Stimulated activated CD4-positive, alpha-beta T cell treated with anti-CD3 and anti-CD28 coated beads, Interleukin-4, amount 100 ng/mL, for 48 hours (primary cell): ENCODE results near the gene NDUFB1.

Experiments used
- DNase-seq, 2 donors: peaks; one replicate each; pipeline ENCODE4 v3.0.0-alpha.2; 2020; ENCODE audit warnings: low read depth in 2 of 2

NDUFB1 gene

DNA sequence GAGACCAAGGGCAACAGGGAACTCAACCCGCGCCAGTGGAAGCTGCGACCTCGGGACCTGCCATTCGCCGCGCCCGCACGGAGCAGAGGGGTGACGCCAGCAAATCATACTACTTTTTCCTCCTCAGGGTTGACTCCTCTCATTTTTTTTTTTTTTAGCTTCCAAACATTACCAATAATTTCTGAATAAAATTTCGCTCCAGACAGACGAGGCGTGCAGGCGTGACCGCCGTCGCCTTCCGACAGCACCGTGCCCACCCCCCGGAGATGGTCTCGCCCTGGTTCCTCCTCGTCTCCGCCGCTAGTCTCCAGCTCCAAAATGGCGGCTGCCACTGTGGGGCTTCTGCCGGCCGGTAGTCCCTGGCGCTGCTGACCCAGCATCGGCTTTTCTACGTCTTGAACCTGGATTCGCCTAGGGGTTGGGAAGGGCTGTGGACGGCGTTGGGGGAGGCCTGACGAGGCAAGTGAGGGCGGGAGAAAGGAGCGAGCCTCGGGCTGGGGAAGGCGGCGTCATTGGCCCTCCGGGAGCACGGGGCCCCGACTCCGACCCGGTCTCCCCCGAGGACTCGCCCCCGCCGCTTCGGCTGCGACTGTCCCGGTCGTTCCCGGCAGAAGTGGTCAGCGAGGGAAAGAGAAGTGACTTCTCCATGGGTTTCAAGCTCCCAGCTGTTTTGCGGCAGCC lies at the start of gene NDUFB1, which contains the start of gene CPSF2:
Gene NDUFB1, minus strand, starts transcription at position 37 of the 681 bp plus-strand sequence. CDS start 4,069 bp downstream, outside the sequence.
Gene CPSF2, plus strand, starts transcription at position 300 of the 681 bp plus-strand sequence. CDS start 9,016 bp downstream, outside the sequence.
- peak; percentile 82 to 83 for DNase-seq

GRCh38 chr14:92164958-92165357 lies 43.5 kb upstream of the NDUFB1 start:
- no peak for DNase-seq

GRCh38 chr14:92161521-92161920 lies 40.0 kb upstream of the NDUFB1 start:
- no peak for DNase-seq

- no peak for DNase-seq
Observed at GRCh38 chr14:92160619-92161018, 39.1 kb upstream of the NDUFB1 start.

GRCh38 chr14:92154283-92154942 lies 32.9 kb upstream of the NDUFB1 start:
- no peak for DNase-seq

DNA sequence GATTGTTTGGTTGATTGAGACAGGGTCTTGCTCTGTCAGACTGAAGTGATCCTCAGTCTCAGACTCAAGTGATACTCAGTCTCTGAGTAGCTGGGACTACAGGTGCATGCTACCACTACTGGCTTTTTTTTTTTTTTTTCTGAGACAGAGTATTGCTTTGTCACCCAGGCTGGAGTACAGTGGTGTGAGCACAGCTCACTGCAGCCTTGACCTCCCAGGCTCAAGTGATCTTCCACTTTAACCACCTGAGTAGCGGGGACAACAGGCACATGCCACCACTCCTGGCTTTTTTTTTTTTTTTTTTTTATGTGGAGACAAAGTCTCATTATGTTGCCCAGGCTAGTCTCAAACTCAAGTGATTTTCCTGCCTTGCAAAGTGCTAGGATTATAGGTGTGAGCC lies 32.1 kb upstream of the NDUFB1 start:
- DNase-seq = no peak

GRCh38 chr14:92144708-92145107 lies 23.2 kb upstream of the NDUFB1 start:
- no peak for DNase-seq

- no peak for DNase-seq
Observed at GRCh38 chr14:92143962-92144361, 22.5 kb upstream of the NDUFB1 start.

DNA sequence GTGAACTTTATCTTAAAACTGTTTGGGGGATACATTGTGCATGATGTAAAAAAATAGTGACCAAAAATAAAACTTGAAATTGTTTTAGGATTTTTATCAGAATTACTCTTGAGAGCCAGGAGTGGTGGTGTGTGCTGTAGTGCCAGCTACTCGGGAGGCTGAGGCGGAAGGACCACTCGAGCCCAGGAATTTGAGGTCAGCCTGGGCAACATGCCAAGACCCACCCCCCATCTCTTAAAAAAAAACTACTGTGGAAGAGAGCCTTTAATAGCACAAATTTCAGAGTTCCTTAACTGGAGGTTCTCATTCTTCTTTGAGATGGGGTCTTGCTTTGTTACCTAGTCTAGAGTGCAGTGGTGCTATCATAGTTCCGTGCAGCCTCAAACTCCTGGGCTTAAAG lies 21.8 kb upstream of the NDUFB1 start:
- DNase-seq = no peak

DNA sequence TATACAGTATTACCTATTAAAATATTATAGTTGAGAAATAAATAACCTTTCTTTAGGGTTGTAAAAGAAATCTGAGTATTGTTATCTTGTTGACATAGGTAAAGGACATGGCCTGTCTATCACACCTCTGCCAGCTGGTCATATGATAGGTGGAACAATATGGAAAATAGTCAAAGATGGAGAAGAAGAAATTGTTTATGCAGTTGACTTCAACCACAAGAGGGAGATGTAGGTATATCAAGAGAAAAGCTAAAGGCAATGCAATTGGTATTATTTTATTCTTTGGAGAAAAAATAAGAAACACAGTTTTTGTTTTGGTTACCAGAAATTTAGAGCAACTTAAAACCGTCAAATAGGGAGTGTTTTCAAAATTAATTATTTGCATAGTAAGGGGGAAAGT lies 13.8 kb upstream of the NDUFB1 start:
- no peak for DNase-seq

DNA sequence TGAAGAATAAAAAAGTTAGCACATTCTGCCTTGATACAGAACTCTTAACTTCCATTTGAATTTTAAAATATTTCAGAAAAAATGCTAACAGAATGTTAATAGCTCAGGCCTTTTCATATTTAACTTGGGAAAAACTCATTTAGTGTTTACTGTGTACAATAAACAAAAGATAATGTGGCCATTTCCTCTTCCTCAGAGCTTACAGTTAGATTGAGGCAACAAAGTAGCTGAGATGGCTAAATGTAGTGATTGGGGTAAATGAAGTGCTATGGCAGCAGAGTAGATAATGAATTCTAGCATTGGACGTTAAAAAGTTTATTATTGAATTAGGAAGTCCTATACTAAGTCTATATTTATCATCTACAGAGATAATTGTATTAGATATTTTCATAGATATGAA lies 12.9 kb upstream of the NDUFB1 start:
- DNase-seq = no peak

- no peak for DNase-seq
Observed at GRCh38 chr14:92122761-92123160, 1.3 kb upstream of the NDUFB1 start.

- DNase-seq = no peak
Observed at GRCh38 chr14:92122351-92122677, 808 bp upstream of the NDUFB1 start.

- DNase-seq = no peak
Observed at GRCh38 chr14:92121207-92121669, 268 bp downstream of the NDUFB1 start.

DNA sequence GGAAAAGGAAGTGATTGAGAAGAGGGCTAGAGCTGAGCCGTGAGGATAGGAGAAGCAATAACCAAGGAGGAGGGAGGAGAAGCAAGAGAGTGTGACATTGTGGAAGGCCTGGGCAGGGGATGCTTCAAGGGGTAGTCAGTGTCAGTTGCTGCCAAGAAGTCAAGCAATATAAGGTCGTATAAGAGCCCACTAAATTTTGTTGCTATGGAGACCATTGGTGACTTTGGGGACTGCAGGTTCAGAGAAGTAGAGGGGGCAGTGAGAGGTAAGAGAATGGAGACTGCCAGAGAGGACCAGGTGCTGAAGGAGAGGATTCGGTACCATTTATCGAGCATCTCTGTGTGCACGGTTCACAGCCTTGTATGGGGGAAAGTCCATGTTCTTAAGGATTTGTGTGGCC lies 12.0 kb downstream of the NDUFB1 start:
- DNase-seq = no peak

GRCh38 chr14:92108345-92109254 lies 12.9 kb downstream of the NDUFB1 start:
- no peak for DNase-seq

DNA sequence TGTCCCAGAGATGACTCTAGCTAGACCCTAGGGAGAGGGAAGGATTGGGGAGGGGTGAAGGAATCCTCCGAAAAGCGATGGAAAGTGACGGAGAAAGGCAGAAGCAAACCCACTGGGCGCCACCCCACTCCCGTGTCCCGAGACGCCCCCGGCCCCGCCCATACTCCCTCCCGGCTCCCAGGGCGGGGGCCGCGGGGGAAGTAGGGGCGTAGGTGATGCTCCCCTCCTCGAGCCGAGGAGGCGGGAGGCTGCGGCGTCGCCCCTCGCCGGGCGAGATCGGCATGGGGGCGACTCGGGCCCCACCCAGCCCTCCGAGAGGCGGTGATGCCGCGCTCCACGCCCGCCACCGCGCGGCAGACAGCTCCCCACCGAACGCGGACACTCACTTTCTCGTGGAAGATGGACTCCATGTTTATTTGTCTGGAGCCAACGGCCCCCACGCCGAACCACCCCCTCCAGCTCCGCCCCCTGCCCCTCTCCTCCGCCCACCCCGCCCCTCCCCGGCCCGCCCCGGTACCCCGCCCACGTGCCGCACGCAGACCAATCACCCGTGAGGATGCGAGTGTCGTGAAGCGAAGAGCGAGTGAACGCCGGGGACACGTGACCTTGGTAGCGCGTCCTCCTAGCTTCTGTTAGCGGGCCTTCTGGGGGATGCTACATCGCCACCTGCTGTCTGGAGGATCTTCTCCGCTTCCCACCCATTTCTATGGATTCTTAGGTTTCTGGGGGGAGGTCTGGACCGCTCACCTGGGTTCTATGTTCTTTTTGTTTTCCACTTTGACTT lies 15.2 kb downstream of the NDUFB1 start, which contains the start of gene ATXN3:
Gene ATXN3, minus strand, starts transcription at position 440 of the 784 bp plus-strand sequence. Its CDS starts 30 bp downstream, at position 410.
- DNase-seq = peak; percentile 94 to 95

- no peak for DNase-seq
Observed at GRCh38 chr14:92105893-92106142, 15.7 kb downstream of the NDUFB1 start.

- DNase-seq = no peak
Observed at GRCh38 chr14:92105073-92105892, 16.2 kb downstream of the NDUFB1 start.

DNA sequence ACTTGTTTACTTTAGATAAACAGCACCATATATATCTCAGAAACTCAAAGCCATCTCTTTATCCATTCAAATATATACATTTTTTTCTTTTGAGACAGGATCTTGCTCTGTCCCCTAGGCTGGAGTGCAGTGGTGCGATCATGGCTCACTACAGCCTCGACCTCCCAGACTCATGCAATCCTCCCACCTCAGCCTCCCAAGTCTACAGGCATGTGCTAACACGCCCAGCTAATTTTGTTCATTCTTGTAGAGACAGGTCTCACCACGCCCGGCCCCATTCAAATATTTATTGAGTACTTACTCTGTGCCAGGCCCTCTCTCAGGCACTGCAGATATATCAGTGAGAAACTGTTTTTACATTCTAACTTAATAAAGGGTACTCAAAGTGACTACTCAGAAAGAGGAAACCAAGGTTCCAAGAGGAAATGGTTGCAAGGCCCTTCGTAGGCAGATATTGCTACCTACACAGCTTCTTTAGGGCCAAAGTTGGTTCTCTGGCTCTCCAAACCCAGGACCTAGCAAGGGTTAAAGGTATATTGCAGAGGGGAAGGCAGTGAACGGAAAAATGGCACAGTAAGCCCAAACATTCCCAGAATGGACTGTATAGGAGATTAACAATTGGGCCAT lies 18.0 kb downstream of the NDUFB1 start:
- no peak for DNase-seq
